Activated effector memory CD4-positive, alpha-beta T cell treated with Interleukin-2 at 50 U/mL for 16 hours (primary cell): Measurements from ENCODE around the gene RPL21.
"Not testable (repeated sequence)": the region's sequence is repeated elsewhere in the genome, so short reads cannot be mapped to it uniquely, and the experiment has no call there.

Source experiments
- DNase-seq: peaks from one replicate; pipeline ENCODE4 v3.0.0-alpha.2; 2020

RPL21 gene

DNA sequence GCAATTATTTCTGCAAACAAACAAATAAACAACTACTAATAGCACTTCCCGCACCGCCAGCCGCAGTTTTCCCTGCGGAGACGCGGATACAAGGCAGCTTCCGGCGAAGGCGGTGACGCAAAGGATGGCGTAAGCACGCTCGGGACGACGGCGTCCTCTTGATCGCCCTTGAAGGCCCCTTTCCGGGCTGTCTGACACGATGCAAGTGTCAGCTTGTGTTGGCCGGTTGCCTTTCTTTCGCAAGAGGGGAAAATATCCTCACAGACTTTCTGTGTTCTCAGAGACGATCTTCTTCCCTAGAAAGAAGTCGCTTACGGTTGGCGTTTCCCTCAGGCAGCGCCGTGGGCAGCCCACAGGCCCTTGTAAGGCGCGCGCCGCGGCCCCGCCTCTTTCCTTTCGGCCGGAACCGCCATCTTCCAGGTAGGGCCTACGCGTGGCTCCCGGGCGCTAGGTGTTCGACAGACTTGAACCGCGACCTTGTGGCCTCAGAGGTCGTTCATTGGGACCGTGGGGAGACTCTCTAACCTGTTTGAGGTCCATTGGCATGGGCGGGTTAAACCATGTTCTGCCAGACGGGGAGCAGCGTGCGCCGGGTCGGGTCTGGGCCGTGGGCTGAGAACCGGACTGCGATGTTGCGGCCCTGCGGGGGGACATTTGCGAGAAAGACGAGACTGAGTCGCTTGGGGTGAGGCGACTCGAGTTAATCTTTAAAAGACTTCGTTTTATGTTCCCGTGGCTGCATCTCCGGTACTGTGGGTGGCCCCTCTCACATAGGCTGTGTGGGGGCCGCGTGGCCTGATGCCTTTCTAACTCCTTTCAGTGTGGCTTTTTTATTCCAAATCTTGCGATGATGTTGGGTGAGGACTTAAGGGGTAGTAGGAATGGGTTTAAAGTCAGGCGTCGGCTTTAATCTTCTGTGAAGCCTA is at the start of gene RPL21:
Gene RPL21, plus strand, starts transcription at position 393 of the 926 bp plus-strand sequence. CDS start 2,219 bp downstream, outside the sequence.
- DNase-seq, result peak; percentile 87

DNA sequence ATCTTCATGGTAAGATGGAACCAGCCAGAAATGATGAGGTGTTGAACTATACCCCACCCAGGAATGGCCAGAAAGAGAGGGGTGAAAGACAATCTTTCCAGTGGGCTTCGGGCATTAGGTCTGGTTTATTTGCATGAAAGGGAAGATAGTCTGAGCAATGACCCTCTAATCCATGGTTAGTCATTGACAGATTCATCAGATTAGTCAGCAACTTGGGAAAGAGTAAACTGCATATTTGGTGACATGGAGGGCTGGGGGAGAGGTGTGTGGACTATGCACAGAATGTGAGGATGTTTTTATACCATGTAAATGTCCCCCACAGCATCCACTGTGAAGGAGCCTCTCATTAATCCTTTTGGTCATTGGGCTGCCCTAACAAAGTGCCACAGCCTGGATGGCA is 49.7 kb upstream of the RPL21 start:
- DNase-seq, result no peak

DNA sequence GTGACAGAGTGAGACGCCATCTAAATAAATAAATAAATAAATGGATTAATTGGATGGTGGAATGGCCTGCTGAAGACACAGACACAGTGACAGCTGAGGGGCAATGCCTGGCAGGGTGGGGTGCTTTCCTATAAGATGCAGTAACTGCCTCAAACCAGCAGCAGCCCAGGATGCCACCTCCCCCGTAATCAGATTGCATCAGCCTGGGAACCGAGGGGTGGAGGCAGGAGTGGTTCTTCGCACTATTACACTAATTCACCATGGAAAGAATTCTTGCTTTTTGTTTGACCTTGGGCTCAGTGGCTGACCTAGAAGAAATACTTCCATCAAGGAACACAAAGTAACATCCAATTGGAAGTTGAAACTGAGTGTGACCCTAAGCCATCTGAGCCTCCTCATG is 48.2 kb upstream of the RPL21 start:
- no peak for DNase-seq

DNA sequence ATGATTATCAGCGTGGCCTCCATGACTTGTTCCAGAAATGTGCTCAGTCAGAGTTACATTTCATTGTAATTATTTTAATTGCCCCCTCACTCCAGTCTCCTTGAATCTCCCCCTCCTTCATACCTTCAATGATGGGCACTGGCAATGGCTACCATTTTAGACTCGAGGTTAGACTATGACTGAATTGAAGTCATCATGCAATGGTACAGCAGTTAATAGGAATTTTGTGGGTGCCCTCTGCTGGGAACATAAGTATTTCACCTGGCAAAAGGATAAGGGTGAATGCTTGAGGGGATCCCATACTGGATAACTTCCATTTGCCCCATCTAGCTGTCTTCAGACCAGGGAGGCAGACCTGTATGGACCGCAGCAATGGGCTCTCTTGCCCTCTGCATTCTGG is 47.5 kb upstream of the RPL21 start:
- no peak for DNase-seq

GRCh38 chr13:27208514-27208913 is 42.8 kb upstream of the RPL21 start:
- no peak for DNase-seq

DNA sequence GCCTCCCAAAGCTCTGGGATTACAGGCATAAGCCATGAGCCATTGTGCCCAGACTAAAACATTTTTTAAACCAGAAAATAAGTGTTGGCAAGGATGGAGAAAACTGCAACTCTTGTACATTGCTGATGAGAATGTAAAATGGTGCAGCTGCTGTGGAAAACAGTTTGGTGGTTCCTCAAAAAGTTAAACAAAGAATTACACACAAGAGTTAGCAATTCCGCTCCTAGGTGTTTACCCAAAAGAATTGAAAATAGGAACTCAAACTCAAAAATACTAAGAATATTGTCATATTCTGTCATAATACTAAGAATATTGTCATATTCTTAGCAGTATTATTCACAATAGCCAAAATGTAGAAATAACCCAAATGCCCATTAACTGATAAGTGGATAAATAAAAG is 40.1 kb upstream of the RPL21 start:
- DNase-seq, result no peak

GRCh38 chr13:27211771-27212364 is 39.5 kb upstream of the RPL21 start:
- no peak for DNase-seq

DNA sequence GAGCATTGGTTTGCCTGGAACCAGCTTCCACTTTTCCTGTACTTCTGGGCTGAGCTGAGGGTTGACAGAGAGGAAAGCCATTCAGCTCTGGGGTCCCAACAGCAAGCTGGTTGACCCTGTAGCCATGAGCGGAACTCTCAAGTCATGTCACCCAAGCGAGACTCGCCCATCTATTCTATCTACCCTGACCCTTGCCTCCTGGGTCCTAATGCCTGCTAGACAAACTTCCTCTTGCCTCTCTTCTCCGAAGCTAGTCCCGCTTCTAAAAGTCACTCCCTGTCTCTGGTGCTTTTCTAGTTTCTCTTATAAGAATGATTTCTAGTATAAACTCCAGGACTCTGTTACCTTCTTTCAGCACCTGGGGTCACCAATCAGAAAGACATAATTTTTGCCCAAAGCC is 38.0 kb upstream of the RPL21 start:
- DNase-seq, result not testable (repeated sequence)

DNA sequence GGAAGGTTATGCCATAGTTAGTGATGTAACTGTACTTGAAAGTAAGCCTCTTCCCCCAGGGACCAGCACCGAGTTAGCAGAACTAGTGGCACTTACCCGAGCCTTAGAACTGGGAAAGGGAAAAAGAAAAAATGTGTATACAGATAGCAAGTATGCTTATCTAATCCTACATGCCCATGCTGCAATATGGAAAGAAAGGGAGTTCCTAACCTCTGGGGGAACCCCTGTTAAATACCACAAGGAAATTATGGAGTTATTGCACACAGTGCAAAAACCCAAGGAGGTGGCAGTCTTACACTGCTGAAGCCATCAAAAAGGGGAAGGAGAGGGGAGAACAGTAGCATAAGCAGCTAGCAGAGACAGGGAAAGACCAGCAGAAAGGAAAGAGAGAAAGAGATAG is 33.6 kb upstream of the RPL21 start:
- not testable (repeated sequence) for DNase-seq

GRCh38 chr13:27218861-27219260 is 32.5 kb upstream of the RPL21 start:
- DNase-seq, result not testable (repeated sequence)

GRCh38 chr13:27219611-27220010 is 31.7 kb upstream of the RPL21 start:
- DNase-seq, result no peak

DNA sequence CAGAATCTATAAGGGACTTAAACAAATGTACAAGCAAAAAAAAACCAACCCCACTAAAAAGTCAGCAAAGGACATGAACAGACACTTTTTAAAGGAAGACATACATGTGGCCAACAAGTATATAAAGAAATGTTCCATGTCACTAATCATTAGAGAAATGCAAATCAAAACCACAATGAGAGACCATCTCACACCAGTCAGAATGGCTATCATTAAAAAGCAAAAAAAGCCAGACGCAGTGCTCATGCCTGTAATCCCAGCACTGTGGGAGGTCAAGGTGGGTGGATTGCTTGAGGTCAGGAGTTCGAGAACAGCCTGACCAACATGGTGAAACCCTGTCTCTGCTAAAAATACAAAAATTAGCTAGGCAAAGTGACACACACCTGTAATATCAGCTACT is 29.3 kb upstream of the RPL21 start:
- DNase-seq, result not testable (repeated sequence)

DNA sequence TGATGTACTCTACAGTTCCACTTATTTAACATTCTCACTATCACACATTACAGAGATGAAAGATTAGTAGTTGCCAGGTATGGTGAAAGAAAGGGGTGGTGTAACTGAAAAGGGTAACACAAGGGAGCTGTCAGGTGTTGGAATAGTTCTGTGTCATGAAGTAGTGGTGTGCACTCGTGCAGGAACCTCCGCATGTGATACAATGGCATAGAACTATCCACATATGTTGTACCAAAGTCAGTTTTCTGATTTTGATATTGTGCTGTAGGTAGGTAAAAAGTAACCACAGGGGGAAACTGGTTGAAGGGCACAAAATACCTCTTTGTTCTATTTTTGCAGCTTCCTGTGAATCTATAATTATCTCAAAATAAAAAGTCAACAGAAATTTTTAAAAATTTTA is 24.4 kb upstream of the RPL21 start:
- no peak for DNase-seq

GRCh38 chr13:27228131-27228530 is 23.2 kb upstream of the RPL21 start:
- DNase-seq, result no peak

DNA sequence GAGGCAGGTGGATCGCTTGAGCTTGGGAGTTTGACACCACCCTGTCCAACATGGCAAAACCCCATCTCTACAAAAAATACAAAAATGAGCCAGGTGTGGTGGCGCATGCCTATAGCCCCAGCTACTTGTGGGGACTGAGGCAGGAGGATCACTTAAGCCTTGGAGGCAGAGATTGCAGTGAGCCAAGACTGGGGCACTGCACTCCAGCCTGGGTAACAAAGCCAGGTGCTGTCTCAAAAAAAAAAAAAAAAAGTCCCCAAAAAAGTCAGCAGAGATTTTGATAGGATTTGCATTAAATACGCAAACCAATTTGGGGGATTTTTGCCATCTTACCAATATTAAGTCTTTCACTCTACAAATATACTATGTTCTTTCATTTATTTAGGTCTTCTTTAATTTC is 21.7 kb upstream of the RPL21 start:
- DNase-seq, result no peak

DNA sequence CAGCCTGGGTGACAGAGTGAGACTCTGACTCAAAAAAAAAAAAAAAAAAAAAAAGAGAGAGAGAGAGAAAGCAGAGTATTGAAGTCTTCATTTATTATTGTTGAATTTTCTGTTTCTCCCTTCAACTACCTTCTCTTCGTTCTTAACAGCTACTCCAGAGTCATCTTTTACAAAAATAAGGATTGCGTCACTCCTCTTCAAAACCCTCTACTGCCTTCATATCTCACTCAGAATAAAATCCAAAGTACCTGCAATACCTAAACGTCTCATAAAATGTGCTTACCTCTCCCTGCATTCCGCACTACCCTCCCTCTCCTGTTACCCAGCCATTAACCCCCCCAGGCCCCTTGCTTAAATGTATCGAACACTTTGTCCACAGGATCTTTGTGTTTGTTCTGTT is 17.4 kb upstream of the RPL21 start:
- no peak for DNase-seq

DNA sequence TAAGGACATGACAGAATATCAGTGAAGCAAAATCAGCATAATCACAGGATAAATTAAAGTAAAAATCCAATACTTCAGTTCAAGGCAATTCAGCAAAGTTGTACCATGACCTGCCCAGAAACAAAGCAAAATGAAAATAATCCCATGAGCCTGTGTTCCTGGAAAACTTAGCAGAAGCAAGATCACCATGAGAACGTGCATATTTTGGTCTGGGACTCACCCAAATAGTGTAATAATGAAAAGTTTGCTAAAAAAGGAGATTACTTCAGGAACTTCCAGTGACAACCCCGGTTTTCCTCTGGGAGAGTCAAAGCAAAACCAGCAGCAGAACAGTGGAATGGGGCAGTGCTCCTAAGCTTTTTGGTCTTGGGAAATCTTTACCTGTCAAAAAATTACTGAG is 14.9 kb upstream of the RPL21 start:
- DNase-seq, result no peak

DNA sequence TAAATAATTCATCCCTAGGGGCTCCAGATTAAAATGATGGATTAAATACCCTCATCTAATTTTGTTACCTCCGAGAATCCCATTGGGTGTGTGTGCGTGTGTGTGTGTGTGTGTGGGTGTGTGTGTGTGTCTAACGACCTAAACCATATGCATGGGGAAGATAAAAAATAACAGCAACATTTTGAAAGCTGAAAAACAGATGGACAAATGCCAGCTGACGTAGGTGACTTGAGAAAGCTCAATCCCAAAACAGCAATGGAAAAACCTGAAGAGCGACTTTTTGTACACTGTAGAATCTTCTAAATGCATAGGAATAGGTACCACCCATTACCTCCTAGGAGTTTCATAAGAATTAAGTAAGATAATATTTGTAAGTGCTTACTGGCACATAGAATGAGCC is 8.7 kb upstream of the RPL21 start:
- DNase-seq, result no peak

DNA sequence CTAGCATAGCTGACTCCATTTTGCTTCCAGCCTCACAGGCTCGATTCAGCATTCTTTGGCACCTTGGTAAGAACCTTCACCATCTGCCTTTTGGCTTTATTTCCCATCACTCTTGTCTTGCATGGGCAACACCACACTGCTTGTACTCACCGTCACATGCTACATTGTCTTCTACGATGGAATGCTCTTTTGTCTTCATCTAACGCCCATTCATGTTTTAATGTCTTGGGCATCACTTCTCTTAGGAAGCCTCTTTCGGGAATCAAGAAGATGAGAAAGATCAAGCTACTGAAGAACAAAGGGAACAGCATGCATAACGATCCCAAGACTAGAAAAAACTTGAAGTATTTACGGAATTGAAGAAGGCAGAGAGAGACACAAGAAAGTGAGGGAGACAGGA is 5.7 kb upstream of the RPL21 start:
- DNase-seq, result no peak

DNA sequence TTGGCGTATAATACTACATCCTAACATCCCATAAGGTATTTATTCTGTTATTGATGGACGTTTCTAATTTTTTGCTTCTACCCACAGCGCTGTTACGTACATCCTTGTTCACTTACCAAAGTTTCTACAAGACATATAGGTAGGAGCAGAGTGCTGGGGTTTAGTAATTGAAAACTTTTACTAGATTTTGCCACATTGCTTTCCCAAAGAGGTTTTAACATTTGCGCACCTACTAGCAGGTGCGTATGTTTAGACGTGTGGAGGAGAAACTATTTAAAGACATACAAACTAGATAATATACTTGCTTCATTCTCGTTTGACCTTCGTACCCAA is 559 bp upstream of the RPL21 start:
- DNase-seq, result no peak

GRCh38 chr13:27252467-27252866 is 1.1 kb downstream of the RPL21 start:
- DNase-seq, result no peak

GRCh38 chr13:27257233-27257568 is 5.8 kb downstream of the RPL21 start:
- no peak for DNase-seq

DNA sequence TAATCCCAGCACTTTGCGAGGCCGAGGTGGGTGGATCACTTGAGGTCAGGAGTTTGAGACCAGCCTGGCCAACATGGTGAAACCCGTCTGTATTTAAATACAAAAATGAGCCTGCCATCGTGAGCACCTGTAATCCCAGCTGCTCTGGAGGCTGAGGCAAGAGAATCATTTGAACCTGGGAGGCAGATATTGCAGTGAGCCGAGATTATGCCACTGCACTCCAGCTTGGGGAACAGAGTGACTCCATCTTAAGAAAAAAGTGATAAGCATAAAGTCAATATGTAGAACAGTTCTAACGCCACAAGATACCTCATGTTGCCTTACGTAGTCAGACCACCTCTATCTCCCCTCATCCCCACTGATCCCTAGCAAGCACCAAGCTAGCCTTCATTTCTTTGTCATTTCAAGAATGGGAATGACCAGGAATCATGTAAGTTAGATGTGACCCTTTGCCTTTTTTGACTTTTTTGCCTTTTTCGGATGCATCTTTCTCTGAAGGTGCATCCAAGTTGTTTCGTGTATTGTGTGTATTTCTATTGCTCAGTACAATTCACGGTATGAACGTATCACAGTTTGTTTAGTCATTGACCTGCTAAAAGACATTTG is 6.4 kb downstream of the RPL21 start:
- DNase-seq, result no peak

GRCh38 chr13:27258637-27259386 is 7.5 kb downstream of the RPL21 start:
- DNase-seq, result no peak
